Measurements from ENCODE around the gene NKD2.

Gene NKD2

GRCh38 chr5:1001406-1002270 lies 7.0 kb upstream of the NKD2 start:
- no peak for DNase-seq

GRCh38 chr5:1002271-1002546 lies 6.4 kb upstream of the NKD2 start:
- no peak for DNase-seq

GRCh38 chr5:1002836-1003235 lies 5.8 kb upstream of the NKD2 start:
- no peak for DNase-seq

- no peak for DNase-seq
These were observed 5.2 kb upstream of the NKD2 start for GRCh38 chr5:1003296-1003937.

GRCh38 chr5:1004461-1005248 lies 3.9 kb upstream of the NKD2 start:
- DNase-seq: peak; percentile 24

GRCh38 chr5:1005249-1005851 lies 3.3 kb upstream of the NKD2 start:
- no peak for DNase-seq

- DNase-seq: no peak
These were observed 2.5 kb upstream of the NKD2 start for GRCh38 chr5:1005904-1006655.

GRCh38 chr5:1006656-1007071 lies 1.9 kb upstream of the NKD2 start:
- no peak for DNase-seq

- no peak for DNase-seq
These were observed 1.4 kb upstream of the NKD2 start for GRCh38 chr5:1007221-1007680.

GRCh38 chr5:1007681-1008450 lies 736 bp upstream of the NKD2 start:
- DNase-seq: no peak

GRCh38 chr5:1009359-1010180 lies 968 bp downstream of the NKD2 start:
- no peak for DNase-seq

GRCh38 chr5:1010181-1010510 lies 1.5 kb downstream of the NKD2 start:
- no peak for DNase-seq

- no peak for DNase-seq
These were observed 2.0 kb downstream of the NKD2 start for GRCh38 chr5:1010641-1011046.

GRCh38 chr5:1011226-1011631 lies 2.6 kb downstream of the NKD2 start:
- no peak for DNase-seq

GRCh38 chr5:1011741-1012312 lies 3.2 kb downstream of the NKD2 start:
- DNase-seq: no peak

- no peak for DNase-seq
These were observed 3.8 kb downstream of the NKD2 start for GRCh38 chr5:1012313-1012841.

- DNase-seq: no peak
These were observed 4.3 kb downstream of the NKD2 start for GRCh38 chr5:1012900-1013237.

GRCh38 chr5:1013238-1013947 lies 4.8 kb downstream of the NKD2 start:
- DNase-seq: no peak

GRCh38 chr5:1013948-1014301 lies 5.3 kb downstream of the NKD2 start:
- no peak for DNase-seq

- no peak for DNase-seq
These were observed 5.7 kb downstream of the NKD2 start for GRCh38 chr5:1014346-1014745.

Measured in fibroblast of skin of back (primary cell).